Mammary epithelial cell (primary cell): ENCODE data around the gene MMEL1.

Source experiments
- CTCF ChIP-seq, 2 donors: IDR thresholded peaks in 1 of 2; conservative IDR thresholded peaks in 1 of 2; 2 replicates each; pipeline ENCODE4 v1.5.1; 2011 to 2012; ENCODE audit warnings: inconsistent platforms in 2 of 2, low read length in 2 of 2, mild to moderate bottlenecking in 2 of 2, control low read depth in 1 of 2, low read depth in 1 of 2; ENCODE audit not compliant: insufficient read depth in 1 of 2; ENCODE audit errors: extremely low read depth in 1 of 2
- EZH2 ChIP-seq: IDR thresholded peaks from 2 replicates; pipeline ENCODE4 v1.6.1; 2012; ENCODE audit warnings: low read length, inconsistent platforms, borderline replicate concordance

- TF ChIP-seq CTCF (conservative IDR thresholded peaks at IDR 0.05 in 1 of 2, IDR thresholded peaks at IDR 0.05 in 1 of 2; ENCODE audit: extremely low read depth in 1 of 2, insufficient read depth in 1 of 2, low read depth in 1 of 2, low read length in 2 of 2) (no peak), EZH2 (no peak)
Measured at GRCh38 chr1:2628933-2629626, 3.7 kb downstream of the MMEL1 start.
